ENCODE results near the gene BRSK2.

GRCh38 chr11:1469287-1469910, 79.7 kb downstream of the BRSK2 start:
- no peak for TF ChIP-seq RAD21 (IDR thresholded peaks at IDR 0.05; ENCODE audit: low read depth)
- no peak for TF ChIP-seq CREB1 (IDR thresholded peaks at IDR 0.05; ENCODE audit: low read depth)
- TF ChIP-seq MAX (IDR thresholded peaks at IDR 0.05) = no peak
- TF ChIP-seq CEBPB (IDR thresholded peaks at IDR 0.05) = no peak
- TF ChIP-seq YY1 (IDR thresholded peaks at IDR 0.05; ENCODE audit: low read depth) = no peak
- TF ChIP-seq EP300 (IDR thresholded peaks at IDR 0.05; ENCODE audit: borderline replicate concordance) = no peak
